ENCODE results near the gene MATCAP1. TPM values are rescaled to one million over a fixed set of nuclear protein-coding genes. Genes with fewer than 3 reads are reported as not detected.

The MATCAP1 gene
- total and polyA plus RNA-seq, 2 of the 4 experiments (the other 2 are of a cell fraction): 8.2 to 43.9 TPM

DNA sequence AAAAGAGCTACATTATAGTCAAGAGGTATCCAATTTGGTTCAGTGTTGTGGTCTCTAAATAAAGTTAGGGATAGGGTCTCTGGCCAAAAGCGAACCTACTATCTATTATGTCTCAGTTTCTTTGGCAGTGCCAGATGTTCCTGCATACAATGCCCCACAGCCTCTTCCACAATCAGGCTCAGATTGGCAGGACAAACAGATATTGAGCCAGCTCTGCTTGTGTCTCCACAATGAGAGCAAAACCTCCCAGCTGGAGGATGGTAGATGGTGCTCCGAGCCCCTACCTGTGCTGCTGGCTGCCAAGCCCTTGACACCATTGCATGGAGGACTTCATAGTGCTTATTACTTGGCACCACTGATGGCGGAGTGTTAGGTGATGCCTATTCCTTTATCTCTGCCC lies 54.3 kb downstream of the MATCAP1 start:
- H2AK9ac ChIP-seq (replicated peaks; ENCODE audit: low read depth, low read length, poor library complexity): no peak overlapping the region
- no peak overlapping the region for H2BK120ac ChIP-seq (ENCODE audit: low read depth, low read length)
- no peak overlapping the region for H2AK5ac ChIP-seq (ENCODE audit: low read depth, low read length)
- H4K20me1 ChIP-seq (ENCODE audit: insufficient read depth, low read length): no peaks in the 10 kb centered on the region
- H3K79me1 ChIP-seq (ENCODE audit: low read depth in 1 of 2, low read length in 2 of 2): peaks cover 6 to 19% of the 10 kb centered on the region in 2 experiments; a peak in 3 of 4 replicates
- POLR2A ChIA-PET (ENCODE audit: unreplicated experiment): no interaction called here
- H4K91ac ChIP-seq (ENCODE audit: insufficient read depth, low read depth, low read length): no peak overlapping the region
- no peak overlapping the region for H2BK5ac ChIP-seq (ENCODE audit: low read depth, low read length, poor library complexity, severe bottlenecking)
- no peak overlapping the region for H3K14ac ChIP-seq (replicated peaks; ENCODE audit: low read depth, low read length)
- CTCF ChIA-PET: no interaction called here
- peaks cover 11% of the 10 kb centered on the region for H3K9me1 ChIP-seq (ENCODE audit: insufficient read depth, low read length)
- no peak overlapping the region for H2BK15ac ChIP-seq (ENCODE audit: low read depth, low read length)
- H3K4ac ChIP-seq (ENCODE audit: low read depth, low read length): no peak overlapping the region
- no peak overlapping the region for H3K9ac ChIP-seq (ENCODE audit: low read depth, low read length)
- no peak overlapping the region for H3K4me3 ChIP-seq (ENCODE audit: insufficient read depth, low read depth, low read length)
- H3K9me3 ChIP-seq (ENCODE audit: control insufficient read depth, insufficient read depth, low read length): no peaks in the 10 kb centered on the region
- no peak overlapping the region for H2BK20ac ChIP-seq (ENCODE audit: low read depth, low read length)
- H3K4me1 ChIP-seq (ENCODE audit: control insufficient read depth, insufficient read depth, low read length): no peaks in the 10 kb centered on the region
- in situ Hi-C loops (cut with MboI; ENCODE audit: low sequenced_read_pairs) (no loop called here), intact Hi-C loops (cut with micrococcal nuclease) (no loop called here), dilution Hi-C loops (cut with HindIII; ENCODE audit: low sequenced_read_pairs, unreplicated experiment) (no loop called here)
- peaks cover 29% of the 10 kb centered on the region for H3K36me3 ChIP-seq (ENCODE audit: control insufficient read depth, insufficient read depth, low read length)
- H3K27me3 ChIP-seq (ENCODE audit: control insufficient read depth, insufficient read depth, low read length): no peaks in the 10 kb centered on the region
- no peak overlapping the region for H3K4me2 ChIP-seq (ENCODE audit: low read depth, low read length)
- no peak for ATAC-seq (ENCODE audit: low read depth)
- H4K8ac ChIP-seq (ENCODE audit: low read depth in 2 of 2, low read length in 2 of 2): no peak overlapping the region
- TF ChIP-seq MAZ (IDR thresholded peaks at IDR 0.05; ENCODE audit: borderline replicate concordance, low read depth, low read length): no peak
- TF ChIP-seq FOS (IDR thresholded peaks at IDR 0.05; ENCODE audit: low read depth, low read length): no peak
- no TSS peak for BruUV-seq (replicated peaks)
- H2AFZ ChIP-seq (replicated peaks; ENCODE audit: low read length, poor library complexity): no peak overlapping the region
- H4K5ac ChIP-seq (ENCODE audit: low read depth, low read length): no peak overlapping the region
- no peak for DNase-seq
- no peak overlapping the region for H3K18ac ChIP-seq (ENCODE audit: low read depth, low read length)
- WGBS, 2 experiments (ENCODE audit: extremely low coverage in 2 of 2, insufficient read length in 1 of 2): 100% methylated on average over 1 of the region's 3 CpGs; no CpG with 5 or more reads in 1 of the 2 experiments
- no peak overlapping the region for H3K27ac ChIP-seq (ENCODE audit: insufficient read depth, low read length)
- no peak overlapping the region for H3K56ac ChIP-seq (ENCODE audit: extremely low read depth, insufficient read depth, low read length)
- H3K23ac ChIP-seq (ENCODE audit: low read depth, low read length): no peak overlapping the region

Measured in IMR-90 (cell line).